Smooth muscle cell (in vitro differentiated cells): Measurements from ENCODE around the gene CYP3A5. TPM values are rescaled to one million over a fixed set of nuclear protein-coding genes. Genes with fewer than 3 reads are reported as not detected.

ENCODE experiments used
- DNase-seq: peaks from one replicate; lab custom pipeline; 2025; ENCODE audit not compliant: unreplicated experiment; lab: John Stamatoyannopoulos, UW
- H2AFZ ChIP-seq: fragments of 200-600 bp; sonication (generic); 2 replicates; pipeline ENCODE4 v1.6.0; 2016; ENCODE audit warnings: antibody characterized with exemption, low read depth, mild to moderate bottlenecking
- H3F3A ChIP-seq: fragments of 200-600 bp; sonication (generic); 2 replicates; pipeline ENCODE4 v1.6.0; 2017; ENCODE audit warnings: antibody characterized with exemption, low read depth
- H3K27ac ChIP-seq: fragments of 200-600 bp; sonication (generic); 2 replicates; pipeline ENCODE4 v1.5.1; 2016; ENCODE audit warnings: low read depth, mild to moderate bottlenecking
- H3K27me3 ChIP-seq: fragments of 200-600 bp; sonication (generic); 2 replicates; pipeline ENCODE4 v1.6.1; 2016; ENCODE audit warnings: low read depth, mild to moderate bottlenecking
- H3K36me3 ChIP-seq: fragments of 200-600 bp; sonication (generic); 2 replicates; pipeline ENCODE4 v1.5.1; 2016; ENCODE audit warnings: low read depth
- H3K4me1 ChIP-seq: fragments of 200-600 bp; sonication (generic); 2 replicates; pipeline ENCODE4 v1.5.1; 2016; ENCODE audit warnings: low read depth
- H3K4me2 ChIP-seq: fragments of 200-600 bp; sonication (generic); 2 replicates; pipeline ENCODE4 v1.6.0; 2016; ENCODE audit warnings: mild to moderate bottlenecking
- H3K4me3 ChIP-seq: fragments of 200-600 bp; sonication (generic); 2 replicates; pipeline ENCODE4 v1.5.1; 2016; ENCODE audit warnings: mild to moderate bottlenecking
- H3K79me2 ChIP-seq: fragments of 200-600 bp; sonication (generic); 2 replicates; pipeline ENCODE4 v1.6.0; 2016; ENCODE audit warnings: low read depth, mild to moderate bottlenecking
- H3K9ac ChIP-seq: fragments of 200-600 bp; sonication (generic); 2 replicates; pipeline ENCODE4 v1.6.0; 2016; ENCODE audit warnings: low read depth
- H3K9me3 ChIP-seq: fragments of 200-600 bp; sonication (generic); replicated peaks from 2 replicates; pipeline ENCODE4 v1.5.1; 2016; ENCODE audit warnings: low read depth
- H4K20me1 ChIP-seq: fragments of 200-600 bp; sonication (generic); 2 replicates; pipeline ENCODE4 v1.6.0; 2016; ENCODE audit warnings: low read depth
- WGBS: methylation state at CpG from one replicate; pipeline ENCODE4 v1.1.7; 2016; ENCODE audit warnings: low lambda C conversion rate; 5-methylcytosine and 5-hydroxymethylcytosine counted together
- polyA plus RNA-seq: library from polyadenylated mRNA; unstranded; fragments of >200 nt; fragmentation: Nextera tagmentation; extraction: Ambion mirVana; gene quantifications from 2 replicates; pipeline ENCODE4 v1.2.1, GENCODE V29; 2016
- total RNA-seq: library from RNA; depleted of rRNA; stranded (reverse); fragments of >200 nt; gene quantifications from 2 replicates; pipeline ENCODE4 v1.2.3, GENCODE V29; 2014
- TF ChIP-seq, protein P1 (sequence below): fragments of 200-600 bp; sonication (generic); IDR thresholded peaks from 2 replicates; pipeline ENCODE4 v1.5.1; 2017; ENCODE audit warnings: borderline replicate concordance, mild to moderate bottlenecking, antibody characterized with exemption; ENCODE audit not compliant: insufficient read depth, poor library complexity, severe bottlenecking

CYP3A5 gene
- total and polyA plus RNA-seq, 2 experiments from 2014 or later = 0.19 TPM; not detected in 1

DNA sequence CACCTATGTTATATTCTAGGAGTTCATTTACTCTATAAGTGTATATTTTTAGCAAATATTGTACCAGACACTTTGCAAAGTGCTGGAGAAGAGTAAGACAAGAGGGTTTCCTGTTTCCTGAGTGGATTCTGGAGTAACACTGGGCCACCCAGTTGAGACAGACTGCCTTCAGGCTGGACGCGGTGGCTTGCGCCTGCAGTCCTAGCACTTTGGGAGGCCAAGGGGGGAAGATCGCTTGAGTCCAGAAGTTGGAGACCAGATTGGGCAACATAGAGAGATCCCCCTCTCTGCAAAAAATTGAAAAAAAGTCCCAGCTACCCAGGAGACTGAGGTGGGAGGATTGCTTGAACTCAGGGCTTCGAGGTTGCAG is 63.8 kb downstream of the CYP3A5 start:
- Histone ChIP-seq H3K27ac (no peak overlapping the region), H4K20me1 (no peaks in the 10 kb centered on the region), H3K4me2 (peak overlapping the region; percentile 90), H3K36me3 (no peaks in the 10 kb centered on the region), H3K4me3 (peak overlapping the region; percentile 76), H3K79me2 (peaks cover 16% of the 10 kb centered on the region), H3F3A (no peaks in the 10 kb centered on the region), H3K27me3 (no peaks in the 10 kb centered on the region), H2AFZ (peak overlapping the region; percentile 95), H3K4me1 (peaks cover 9% of the 10 kb centered on the region), H3K9me3 (no peaks in the 10 kb centered on the region), H3K9ac (peak overlapping the region; percentile 79)
- 94% methylated on average over 5 of the region's 5 CpGs for WGBS
- TF ChIP-seq, protein P1, sequence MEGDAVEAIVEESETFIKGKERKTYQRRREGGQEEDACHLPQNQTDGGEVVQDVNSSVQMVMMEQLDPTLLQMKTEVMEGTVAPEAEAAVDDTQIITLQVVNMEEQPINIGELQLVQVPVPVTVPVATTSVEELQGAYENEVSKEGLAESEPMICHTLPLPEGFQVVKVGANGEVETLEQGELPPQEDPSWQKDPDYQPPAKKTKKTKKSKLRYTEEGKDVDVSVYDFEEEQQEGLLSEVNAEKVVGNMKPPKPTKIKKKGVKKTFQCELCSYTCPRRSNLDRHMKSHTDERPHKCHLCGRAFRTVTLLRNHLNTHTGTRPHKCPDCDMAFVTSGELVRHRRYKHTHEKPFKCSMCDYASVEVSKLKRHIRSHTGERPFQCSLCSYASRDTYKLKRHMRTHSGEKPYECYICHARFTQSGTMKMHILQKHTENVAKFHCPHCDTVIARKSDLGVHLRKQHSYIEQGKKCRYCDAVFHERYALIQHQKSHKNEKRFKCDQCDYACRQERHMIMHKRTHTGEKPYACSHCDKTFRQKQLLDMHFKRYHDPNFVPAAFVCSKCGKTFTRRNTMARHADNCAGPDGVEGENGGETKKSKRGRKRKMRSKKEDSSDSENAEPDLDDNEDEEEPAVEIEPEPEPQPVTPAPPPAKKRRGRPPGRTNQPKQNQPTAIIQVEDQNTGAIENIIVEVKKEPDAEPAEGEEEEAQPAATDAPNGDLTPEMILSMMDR = no peak
- DNase-seq = no peak

DNA sequence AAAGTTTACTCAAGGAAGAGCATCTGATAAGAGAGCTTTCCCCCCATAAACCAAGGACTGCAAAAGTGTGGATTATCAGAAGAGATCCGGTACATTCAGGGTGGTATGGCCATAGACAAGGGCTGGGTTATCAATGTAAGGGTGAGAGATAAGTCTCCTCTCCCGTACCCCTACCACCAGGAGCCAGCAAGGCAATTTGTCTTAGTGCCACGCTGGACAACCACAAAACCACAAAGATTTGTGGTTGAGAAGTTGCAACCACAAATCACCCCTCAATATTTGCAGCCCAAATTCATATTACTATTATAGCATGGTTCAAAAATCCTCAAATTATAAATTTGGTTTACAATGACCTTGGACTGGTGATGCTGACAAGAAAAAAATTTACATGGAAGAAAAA is 65.3 kb downstream of the CYP3A5 start:
- Histone ChIP-seq H3K9ac (no peak overlapping the region), H3K27ac (no peak overlapping the region), H3K4me1 (peaks cover 9% of the 10 kb centered on the region), H3K36me3 (no peaks in the 10 kb centered on the region), H3K4me3 (no peak overlapping the region), H3F3A (no peaks in the 10 kb centered on the region), H3K79me2 (peaks cover 13% of the 10 kb centered on the region), H3K27me3 (no peaks in the 10 kb centered on the region), H3K4me2 (no peak overlapping the region), H3K9me3 (no peaks in the 10 kb centered on the region), H2AFZ (no peak overlapping the region), H4K20me1 (no peaks in the 10 kb centered on the region)
- WGBS = 69% methylated on average over 3 of the region's 3 CpGs
- DNase-seq = no peak
- TF ChIP-seq, protein P1 = no peak

DNA sequence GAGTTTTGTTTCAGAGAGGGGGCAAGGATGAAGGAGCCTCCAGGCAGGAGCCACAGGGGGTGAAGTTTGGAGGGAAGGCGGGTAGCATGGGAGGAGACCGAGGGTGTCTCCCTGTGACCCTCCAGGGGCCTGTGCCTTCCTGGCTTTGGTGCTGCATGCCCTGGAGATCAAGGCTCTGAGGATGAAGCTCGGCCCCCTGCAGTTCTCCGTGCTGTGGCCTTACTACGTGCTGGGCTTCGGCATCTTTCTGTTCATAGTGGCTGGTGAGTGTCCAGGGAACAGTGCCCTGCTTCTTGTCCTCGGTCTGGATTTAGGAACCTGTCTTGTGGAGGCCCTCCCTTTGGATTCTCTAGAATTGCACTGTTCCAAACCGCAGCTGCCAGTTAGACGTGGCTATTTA is 72.2 kb downstream of the CYP3A5 start:
- 79% methylated on average over 9 of the region's 9 CpGs for WGBS
- Histone ChIP-seq H3K9ac (no peak overlapping the region), H3K27ac (no peak overlapping the region), H3K9me3 (no peaks in the 10 kb centered on the region), H3F3A (no peaks in the 10 kb centered on the region), H3K4me1 (no peaks in the 10 kb centered on the region), H4K20me1 (no peaks in the 10 kb centered on the region), H3K79me2 (no peaks in the 10 kb centered on the region), H3K36me3 (no peaks in the 10 kb centered on the region), H3K4me3 (no peak overlapping the region), H3K27me3 (no peaks in the 10 kb centered on the region), H2AFZ (no peak overlapping the region), H3K4me2 (no peak overlapping the region)
- no peak for DNase-seq
- TF ChIP-seq, protein P1 = no peak

DNA sequence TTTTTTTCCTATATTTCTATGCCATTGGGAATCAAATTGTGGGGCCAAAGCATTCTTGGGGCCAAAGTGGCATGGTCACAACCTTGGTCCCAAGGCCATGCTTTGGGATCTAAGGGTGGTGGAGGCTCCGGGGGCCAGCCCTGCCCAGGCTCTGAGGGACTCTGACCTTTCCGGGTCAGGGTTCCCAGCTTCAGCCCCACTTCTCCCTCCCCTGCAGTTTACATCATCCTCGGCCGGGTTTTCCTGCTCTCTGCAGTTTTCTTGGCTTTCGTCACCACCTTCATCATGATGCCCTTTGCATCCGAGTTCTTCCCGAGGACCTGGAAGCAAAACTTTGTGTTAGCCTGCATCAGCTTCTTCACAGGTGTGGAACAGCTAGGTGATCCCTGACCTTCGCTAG is 73.3 kb downstream of the CYP3A5 start:
- Histone ChIP-seq H3F3A (no peaks in the 10 kb centered on the region), H3K27me3 (no peaks in the 10 kb centered on the region), H3K4me2 (no peak overlapping the region), H3K27ac (no peak overlapping the region), H2AFZ (no peak overlapping the region), H4K20me1 (no peaks in the 10 kb centered on the region), H3K36me3 (no peaks in the 10 kb centered on the region), H3K9me3 (no peaks in the 10 kb centered on the region), H3K9ac (no peak overlapping the region), H3K79me2 (no peaks in the 10 kb centered on the region), H3K4me3 (no peak overlapping the region), H3K4me1 (no peaks in the 10 kb centered on the region)
- no peak for DNase-seq
- 87% methylated on average over 8 of the region's 8 CpGs for WGBS
- TF ChIP-seq, protein P1 = no peak
